Measurements from ENCODE around the gene TREM2.
"Not testable (repeated sequence)": the region's sequence is repeated elsewhere in the genome, so short reads cannot be mapped to it uniquely, and the experiment has no call there.

Gene TREM2

GRCh38 chr6:41194386-41194785, 31.5 kb upstream of the TREM2 start:
- Histone ChIP-seq H3K36me3 (ENCODE audit: control insufficient read depth, insufficient read depth, low read length) (no peaks in the 10 kb centered on the region), H3K27me3 (ENCODE audit: control insufficient read depth, insufficient read depth, low read length) (peaks cover 14% of the 10 kb centered on the region; the same call in 1 of the 2 replicates), H3K4me3 (ENCODE audit: low read depth, low read length) (no peak overlapping the region), H3K9me3 (ENCODE audit: control insufficient read depth, insufficient read depth, low read depth, low read length) (peaks cover 14% of the 10 kb centered on the region), H3K9ac (ENCODE audit: low read length) (no peak overlapping the region), H3K4me1 (ENCODE audit: control insufficient read depth, insufficient read depth, low read length) (no peaks in the 10 kb centered on the region), H3K27ac (ENCODE audit: low read depth, low read length) (no peak overlapping the region)

GRCh38 chr6:41193884-41194283, 31.0 kb upstream of the TREM2 start:
- no peaks in the 10 kb centered on the region for H3K36me3 ChIP-seq (ENCODE audit: control insufficient read depth, insufficient read depth, low read length)
- peaks cover 18% of the 10 kb centered on the region for H3K9me3 ChIP-seq (ENCODE audit: control insufficient read depth, insufficient read depth, low read depth, low read length)

DNA sequence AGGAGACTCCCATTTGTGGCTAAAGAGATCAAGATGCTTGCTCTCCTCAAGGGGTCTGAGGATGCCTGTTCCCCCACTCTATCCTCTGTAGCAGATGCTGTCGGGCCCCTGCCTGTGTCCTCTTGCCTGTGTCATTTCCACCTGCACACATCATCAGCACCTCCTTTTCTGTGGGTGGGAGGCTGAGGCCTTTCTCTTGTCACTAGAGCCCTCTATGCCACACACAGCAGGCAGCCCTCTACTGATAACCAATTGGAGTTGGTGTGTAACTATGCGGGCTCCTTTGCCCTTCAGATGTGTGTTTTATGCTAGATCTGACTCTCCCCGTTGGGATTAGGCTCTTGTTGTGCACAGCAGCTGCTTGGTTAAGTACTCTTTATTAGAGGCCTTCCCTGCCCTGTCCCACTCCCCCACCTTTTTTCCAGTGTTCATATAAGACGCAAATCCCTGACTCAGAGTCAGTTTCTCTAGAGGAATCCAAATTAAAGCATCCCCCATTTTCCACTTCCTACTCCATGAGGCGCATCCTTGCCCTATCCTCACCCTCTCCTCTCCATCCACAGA, 30.3 kb upstream of the TREM2 start:
- Histone ChIP-seq H3K9me3 (ENCODE audit: control insufficient read depth, insufficient read depth, low read depth, low read length) (peaks cover 18% of the 10 kb centered on the region), H3K9ac (ENCODE audit: low read length) (no peak overlapping the region), H3K4me3 (ENCODE audit: low read depth, low read length) (no peak overlapping the region), H3K36me3 (ENCODE audit: control insufficient read depth, insufficient read depth, low read length) (no peaks in the 10 kb centered on the region), H3K27me3 (ENCODE audit: control insufficient read depth, insufficient read depth, low read length) (peaks cover 14% of the 10 kb centered on the region; the same call in 1 of the 2 replicates), H3K27ac (ENCODE audit: low read depth, low read length) (no peak overlapping the region), H3K4me1 (ENCODE audit: control insufficient read depth, insufficient read depth, low read length) (no peaks in the 10 kb centered on the region)

More at GRCh38 chr6:41193884-41194283, 31.0 kb upstream of the TREM2 start:
- Histone ChIP-seq H3K4me1 (ENCODE audit: control insufficient read depth, insufficient read depth, low read length) (no peaks in the 10 kb centered on the region), H3K27me3 (ENCODE audit: control insufficient read depth, insufficient read depth, low read length) (peaks cover 14% of the 10 kb centered on the region; the same call in 1 of the 2 replicates), H3K4me3 (ENCODE audit: low read depth, low read length) (no peak overlapping the region), H3K27ac (ENCODE audit: low read depth, low read length) (no peak overlapping the region), H3K9ac (ENCODE audit: low read length) (no peak overlapping the region)

DNA sequence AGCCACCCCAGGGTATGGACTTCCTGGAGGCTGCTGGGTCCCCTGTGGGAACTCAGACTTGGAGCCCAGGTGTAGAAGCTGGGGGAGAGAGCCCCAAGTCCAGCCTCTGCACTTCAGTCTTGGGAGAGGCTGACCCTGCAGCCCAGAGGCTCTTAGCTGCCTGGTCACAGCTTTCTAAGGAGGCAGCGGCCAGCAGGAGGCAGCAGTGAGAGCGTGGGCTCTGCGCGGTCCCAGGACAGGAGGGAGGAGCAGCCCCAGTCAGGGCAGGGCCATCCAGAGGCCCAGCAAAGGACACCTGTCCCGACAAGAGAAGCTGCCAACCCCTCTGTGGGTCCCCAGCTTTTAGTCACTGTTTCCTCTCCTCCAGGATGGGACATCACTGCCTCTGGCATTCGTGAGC, 28.7 kb upstream of the TREM2 start:
- Histone ChIP-seq H3K36me3 (ENCODE audit: control insufficient read depth, insufficient read depth, low read length) (no peaks in the 10 kb centered on the region), H3K27me3 (ENCODE audit: control insufficient read depth, insufficient read depth, low read length) (peaks cover 14% of the 10 kb centered on the region; the same call in 1 of the 2 replicates), H3K9ac (ENCODE audit: low read length) (no peak overlapping the region), H3K27ac (ENCODE audit: low read depth, low read length) (no peak overlapping the region), H3K4me3 (ENCODE audit: low read depth, low read length) (no peak overlapping the region), H3K4me1 (ENCODE audit: control insufficient read depth, insufficient read depth, low read length) (no peaks in the 10 kb centered on the region), H3K9me3 (ENCODE audit: control insufficient read depth, insufficient read depth, low read depth, low read length) (peaks cover 18% of the 10 kb centered on the region)

- Histone ChIP-seq H3K4me1 (ENCODE audit: control insufficient read depth, insufficient read depth, low read length) (no peaks in the 10 kb centered on the region), H3K27ac (ENCODE audit: low read depth, low read length) (no peak overlapping the region)
These were observed 27.9 kb upstream of the TREM2 start for GRCh38 chr6:41190791-41191190.

DNA sequence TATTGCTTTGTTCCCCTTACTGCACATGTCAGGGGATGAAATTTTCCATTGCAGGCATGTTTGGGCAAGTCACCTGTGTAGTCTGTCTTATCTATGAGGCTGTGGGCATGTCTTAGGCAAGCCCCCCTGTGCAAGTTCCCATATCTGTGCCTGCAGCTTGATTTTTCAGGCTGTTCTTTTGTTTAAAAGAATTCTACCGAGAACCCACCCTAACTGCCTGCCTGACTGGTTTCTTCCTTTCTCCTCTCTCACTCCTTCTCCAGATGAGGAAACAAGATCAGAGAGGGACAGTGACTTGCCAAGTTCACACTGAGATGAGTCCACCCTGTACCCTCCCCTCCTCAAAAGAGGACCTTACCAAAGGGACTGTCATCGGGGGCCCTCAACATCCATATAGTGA, 27.1 kb upstream of the TREM2 start:
- H3K4me3 ChIP-seq (ENCODE audit: low read depth, low read length): no peak overlapping the region
- H3K27me3 ChIP-seq (ENCODE audit: control insufficient read depth, insufficient read depth, low read length): peaks cover 4% of the 10 kb centered on the region; the same call in 1 of the 2 replicates
- no peaks in the 10 kb centered on the region for H3K36me3 ChIP-seq (ENCODE audit: control insufficient read depth, insufficient read depth, low read length)
- no peak overlapping the region for H3K9ac ChIP-seq (ENCODE audit: low read length)
- peaks cover 18% of the 10 kb centered on the region for H3K9me3 ChIP-seq (ENCODE audit: control insufficient read depth, insufficient read depth, low read depth, low read length)
- no peak overlapping the region for H3K27ac ChIP-seq (ENCODE audit: low read depth, low read length)
- H3K4me1 ChIP-seq (ENCODE audit: control insufficient read depth, insufficient read depth, low read length): no peaks in the 10 kb centered on the region

More at GRCh38 chr6:41190791-41191190, 27.9 kb upstream of the TREM2 start:
- H3K4me3 ChIP-seq (ENCODE audit: low read depth, low read length): no peak overlapping the region
- H3K36me3 ChIP-seq (ENCODE audit: control insufficient read depth, insufficient read depth, low read length): no peaks in the 10 kb centered on the region
- no peak overlapping the region for H3K9ac ChIP-seq (ENCODE audit: low read length)
- H3K9me3 ChIP-seq (ENCODE audit: control insufficient read depth, insufficient read depth, low read depth, low read length): peaks cover 18% of the 10 kb centered on the region
- peaks cover 11% of the 10 kb centered on the region; the same call in 1 of the 2 replicates for H3K27me3 ChIP-seq (ENCODE audit: control insufficient read depth, insufficient read depth, low read length)

DNA sequence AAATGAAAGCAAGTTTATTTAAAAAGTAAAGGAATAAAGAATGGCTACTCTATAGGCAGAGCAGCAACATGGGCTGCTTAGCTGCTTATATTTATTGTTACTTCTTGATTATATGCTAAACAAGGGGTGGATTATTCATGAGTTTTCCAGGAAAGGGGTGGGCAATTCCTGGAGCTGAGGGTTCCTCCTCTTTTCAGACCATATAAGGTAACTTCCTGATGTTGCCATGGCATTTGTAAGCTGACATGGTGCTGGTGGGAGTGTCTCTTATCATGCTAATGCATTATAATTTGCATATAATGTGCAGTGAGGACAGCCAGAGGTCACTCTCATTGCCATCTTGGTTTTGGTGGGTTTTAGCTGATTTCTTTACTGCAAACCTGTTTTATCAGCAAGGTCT, 26.1 kb upstream of the TREM2 start:
- not testable (repeated sequence) for H3K4me1 ChIP-seq (ENCODE audit: control insufficient read depth, insufficient read depth, low read length); H3K9ac ChIP-seq (ENCODE audit: low read length); H3K36me3 ChIP-seq (ENCODE audit: control insufficient read depth, insufficient read depth, low read length); H3K27ac ChIP-seq (ENCODE audit: low read depth, low read length); H3K27me3 ChIP-seq (ENCODE audit: control insufficient read depth, insufficient read depth, low read length); H3K4me3 ChIP-seq (ENCODE audit: low read depth, low read length)
- H3K9me3 ChIP-seq (ENCODE audit: control insufficient read depth, insufficient read depth, low read depth, low read length): peaks cover 18% of the 10 kb centered on the region

DNA sequence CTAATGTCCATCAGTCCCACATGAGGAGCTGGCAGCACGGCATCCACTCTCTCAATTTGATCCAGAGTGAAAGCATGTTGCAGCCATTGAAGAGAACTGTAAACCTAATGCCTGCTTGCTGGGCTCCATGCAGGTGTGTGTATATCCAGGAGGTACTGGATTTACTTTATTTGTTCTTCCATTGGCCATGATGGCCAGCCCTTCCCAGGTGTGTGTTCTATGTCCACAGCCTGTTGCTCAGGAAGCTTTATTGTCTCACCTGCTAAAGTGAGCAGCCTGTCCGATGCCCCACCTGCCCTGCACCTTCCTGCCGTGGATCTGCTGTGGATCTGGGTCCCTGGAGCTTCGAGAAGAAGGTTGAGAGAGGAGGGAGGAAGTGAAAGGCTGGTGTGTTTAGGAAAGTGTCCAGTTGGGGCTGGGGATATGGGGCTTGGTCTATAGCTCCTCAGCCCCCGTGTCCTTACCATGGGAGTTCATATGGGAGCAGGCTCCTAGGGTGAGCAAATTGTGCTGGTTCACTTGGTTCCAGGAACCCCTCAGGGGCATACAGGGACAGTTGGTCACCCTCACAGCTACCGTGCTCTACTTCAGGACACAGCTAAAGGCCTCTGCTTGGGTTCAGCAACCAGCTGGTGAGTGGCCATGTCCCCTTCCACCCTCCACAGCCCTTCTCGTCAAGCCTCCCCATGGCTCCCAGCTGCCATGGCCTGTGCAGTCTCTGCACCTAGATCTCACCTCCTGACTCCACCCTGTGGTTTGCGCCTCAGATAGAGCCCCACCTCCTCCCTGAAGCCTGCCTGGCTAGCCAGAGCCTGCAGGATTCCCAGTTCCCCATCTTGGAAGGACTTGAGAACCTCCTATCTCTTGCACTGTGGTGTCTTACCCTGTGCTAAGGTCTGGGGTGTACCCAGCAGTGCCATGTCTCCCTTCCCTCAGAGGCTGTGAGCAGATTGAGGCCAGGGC, 25.3 kb upstream of the TREM2 start:
- peaks cover 18% of the 10 kb centered on the region for H3K9me3 ChIP-seq (ENCODE audit: control insufficient read depth, insufficient read depth, low read depth, low read length)
- H3K36me3 ChIP-seq (ENCODE audit: control insufficient read depth, insufficient read depth, low read length): no peaks in the 10 kb centered on the region
- H3K27me3 ChIP-seq (ENCODE audit: control insufficient read depth, insufficient read depth, low read length): no peaks in the 10 kb centered on the region; the same call in 1 of the 2 replicates
- H3K9ac ChIP-seq (ENCODE audit: low read length): no peak overlapping the region
- no peaks in the 10 kb centered on the region for H3K4me1 ChIP-seq (ENCODE audit: control insufficient read depth, insufficient read depth, low read length)
- H3K4me3 ChIP-seq (ENCODE audit: low read depth, low read length): no peak overlapping the region
- H3K27ac ChIP-seq (ENCODE audit: low read depth, low read length): no peak overlapping the region

DNA sequence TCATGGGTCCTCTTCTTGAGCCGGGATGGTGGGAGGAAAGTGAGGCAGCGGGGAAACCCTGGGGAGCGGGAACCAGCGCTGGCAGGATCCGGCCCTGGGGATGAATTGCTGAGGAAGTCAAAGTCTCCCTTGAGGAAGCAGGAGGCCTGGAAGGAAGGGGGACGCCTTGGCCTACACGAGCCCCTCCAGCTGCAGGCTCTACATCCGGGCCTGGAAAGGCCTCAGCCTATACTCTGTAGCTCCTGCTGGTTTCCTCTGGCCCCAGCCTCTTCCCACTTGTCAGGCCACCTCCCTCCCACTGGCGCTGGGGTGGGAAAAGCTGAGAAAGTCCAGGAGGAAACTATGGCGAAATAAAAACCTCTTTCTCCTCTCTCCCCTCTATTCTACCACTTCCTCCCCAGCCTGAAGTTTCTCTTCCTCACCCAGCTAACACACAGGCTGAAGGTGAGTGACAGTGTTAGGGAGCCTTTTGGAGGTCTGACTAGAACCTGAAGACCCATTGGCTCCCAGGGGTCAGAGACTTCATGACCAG, 23.2 kb upstream of the TREM2 start:
- H3K27ac ChIP-seq (ENCODE audit: low read depth, low read length): no peak overlapping the region
- H3K9ac ChIP-seq (ENCODE audit: low read length): no peak overlapping the region
- peaks cover 18% of the 10 kb centered on the region for H3K9me3 ChIP-seq (ENCODE audit: control insufficient read depth, insufficient read depth, low read depth, low read length)
- no peak overlapping the region for H3K4me3 ChIP-seq (ENCODE audit: low read depth, low read length)
- 0 out of 2 replicates have a peak, but pooled peaks cover 4% of the 10 kb centered on the region for H3K4me1 ChIP-seq (ENCODE audit: control insufficient read depth, insufficient read depth, low read length)
- H3K27me3 ChIP-seq (ENCODE audit: control insufficient read depth, insufficient read depth, low read length): no peaks in the 10 kb centered on the region
- H3K36me3 ChIP-seq (ENCODE audit: control insufficient read depth, insufficient read depth, low read length): no peaks in the 10 kb centered on the region

- H3K4me1 ChIP-seq (ENCODE audit: control insufficient read depth, insufficient read depth, low read length): 0 out of 2 replicates have a peak, but pooled peaks cover 4% of the 10 kb centered on the region
- no peaks in the 10 kb centered on the region for H3K27me3 ChIP-seq (ENCODE audit: control insufficient read depth, insufficient read depth, low read length)
These were observed 21.8 kb upstream of the TREM2 start for GRCh38 chr6:41184761-41185160.

More at GRCh38 chr6:41184761-41185160, 21.8 kb upstream of the TREM2 start:
- Histone ChIP-seq H3K9ac (ENCODE audit: low read length) (no peak overlapping the region), H3K36me3 (ENCODE audit: control insufficient read depth, insufficient read depth, low read length) (no peaks in the 10 kb centered on the region), H3K4me3 (ENCODE audit: low read depth, low read length) (no peak overlapping the region), H3K27ac (ENCODE audit: low read depth, low read length) (no peak overlapping the region), H3K9me3 (ENCODE audit: control insufficient read depth, insufficient read depth, low read depth, low read length) (peaks cover 7% of the 10 kb centered on the region)

All from HUES6 (cell line).